ENCODE measurements around the gene NMNAT3. TPM values are rescaled to one million over a fixed set of nuclear protein-coding genes. Genes with fewer than 3 reads are reported as not detected.

The NMNAT3 gene
- total RNA-seq, 6 experiments from 2014 or later, result 1.3 to 3.6 (median 2.6) TPM

GRCh38 chr3:139537361-139537760 is 140.4 kb downstream of the NMNAT3 start:
- Histone ChIP-seq H3K9me3 (no peaks in the 10 kb centered on the region), H3K4me1 (peaks cover 0 to 26% (median 13%) of the 10 kb centered on the region in 4 donors), H3K4me3 (no peak overlapping the region), H3K27me3 (no peaks in the 10 kb centered on the region), H3K36me3 (no peaks in the 10 kb centered on the region), H3K27ac (no peak overlapping the region)
- DNase-seq, result no peak
- ATAC-seq, result no peak
- TF ChIP-seq CTCF (IDR thresholded peaks at IDR 0.05) (no peak), POLR2A (IDR thresholded peaks at IDR 0.05) (no peak)
- intact Hi-C loops (cut with DNase I), result no loop called here

GRCh38 chr3:139534992-139535879 is 142.5 kb downstream of the NMNAT3 start:
- 29% methylated on average over 12 of the region's 12 CpGs for whole genome bisulfite sequencing (ENCODE audit: insufficient coverage, low coverage, low lambda C conversion rate, missing lambda C conversion rate)
- Histone ChIP-seq H3K4me3 (no peak overlapping the region), H3K9me3 (no peaks in the 10 kb centered on the region), H3K36me3 (no peaks in the 10 kb centered on the region), H3K27ac (peak overlapping the region; percentile 25 to 74 (median 58)), H3K4me1 (peaks cover 0 to 26% (median 13%) of the 10 kb centered on the region in 4 donors), H3K27me3 (no peaks in the 10 kb centered on the region)
- ATAC-seq, result peak; percentile 65 to 85 (median 77)
- peak; percentile 55 to 76 (median 73) for DNase-seq
- TF ChIP-seq CTCF (IDR thresholded peaks at IDR 0.05) (no peak), POLR2A (IDR thresholded peaks at IDR 0.05) (no peak)
- intact Hi-C loops (cut with DNase I), result no loop called here

GRCh38 chr3:139534455-139534812 is 143.3 kb downstream of the NMNAT3 start:
- Histone ChIP-seq H3K36me3 (no peaks in the 10 kb centered on the region), H3K4me1 (peaks cover 0 to 26% (median 13%) of the 10 kb centered on the region in 4 donors), H3K27me3 (no peaks in the 10 kb centered on the region), H3K9me3 (no peaks in the 10 kb centered on the region), H3K4me3 (no peak overlapping the region), H3K27ac (peak overlapping the region; percentile 25 to 74 (median 36))
- DNase-seq (peak in 2 of 3 donors; percentile 46 to 67), ATAC-seq (peak; percentile 50 to 66 (median 59))
- no peak for TF ChIP-seq POLR2A (IDR thresholded peaks at IDR 0.05)
- no peak for TF ChIP-seq CTCF (IDR thresholded peaks at IDR 0.05)
- 45% methylated on average over 1 of the region's 1 CpG for WGBS (ENCODE audit: insufficient coverage, low coverage, low lambda C conversion rate, missing lambda C conversion rate)
- intact Hi-C loops (cut with DNase I), result no loop called here

GRCh38 chr3:139533781-139534454 is 143.9 kb downstream of the NMNAT3 start:
- Histone ChIP-seq H3K9me3 (no peaks in the 10 kb centered on the region), H3K4me1 (peaks cover 0 to 26% (median 10%) of the 10 kb centered on the region in 4 donors), H3K27ac (peak overlapping the region; percentile 25 to 74 (median 36)), H3K36me3 (no peaks in the 10 kb centered on the region), H3K27me3 (no peaks in the 10 kb centered on the region), H3K4me3 (no peak overlapping the region)
- intact Hi-C loops (cut with DNase I), result no loop called here
- ATAC-seq (peak; percentile 26 to 59 (median 44)), DNase-seq (peak; percentile 50 to 62 (median 54))
- TF ChIP-seq CTCF (IDR thresholded peaks at IDR 0.05), result no peak
- no peak for TF ChIP-seq POLR2A (IDR thresholded peaks at IDR 0.05)
- WGBS (ENCODE audit: insufficient coverage, low coverage, low lambda C conversion rate, missing lambda C conversion rate), result 38% methylated on average over 6 of the region's 15 CpGs

Measured in right lobe of liver (tissue), 6 donors.